WTC11 (cell line): ENCODE measurements around the gene GTF3C4. TPM values are rescaled to one million over a fixed set of nuclear protein-coding genes. Genes with fewer than 3 reads are reported as not detected.

Source experiments
- ATAC-seq: fragments of 200-7000 bp; cut with Tn5 transposase; 2 replicates; pipeline ENCODE4 v1.10.0; 2021; ENCODE audit warnings: mild to moderate bottlenecking, moderate library complexity
- CTCF ChIA-PET: fragments of 300-600 bp; sonication (Branson Sonifier 250); formaldehyde crosslinking; loops from one replicate; lab custom pipeline; 2021; ENCODE audit warnings: antibody characterized with exemption; lab: Charles Lee
- POLR2A ChIA-PET: fragments of 350-600 bp; sonication (Branson Sonifier 250); formaldehyde crosslinking; loops from one replicate; lab custom pipeline; 2021; ENCODE audit warnings: antibody characterized with exemption; lab: Charles Lee
- DNase-seq: peaks from one replicate; pipeline ENCODE4 v3.0.0; 2021; ENCODE audit warnings: low spot score
- H3K27ac Mint-ChIP-seq: 2 replicates; pipeline ENCODE4 v1.8.0; 2021; ENCODE audit warnings: mixed read lengths
- H3K27me3 Mint-ChIP-seq: 2 replicates; pipeline ENCODE4 v1.8.0; 2021; ENCODE audit warnings: low read depth, mild to moderate bottlenecking, moderate library complexity, mixed read lengths
- H3K36me3 Mint-ChIP-seq: 2 replicates; pipeline ENCODE4 v1.8.0; 2021; ENCODE audit warnings: mixed read lengths
- H3K4me1 Mint-ChIP-seq: 2 replicates; pipeline ENCODE4 v1.8.0; 2022; ENCODE audit warnings: mixed read lengths
- H3K4me3 Mint-ChIP-seq: 2 replicates; pipeline ENCODE4 v1.8.0; 2021; ENCODE audit warnings: mild to moderate bottlenecking, moderate library complexity, mixed read lengths
- H3K9me3 Mint-ChIP-seq: 2 replicates; pipeline ENCODE4 v1.8.0; 2021; ENCODE audit warnings: mixed read lengths
- CBFB ChIP-seq: sonication (generic); formaldehyde crosslinking; IDR thresholded peaks from 2 replicates; pipeline ENCODE4 v1.8.1; 2022; ENCODE audit warnings: mild to moderate bottlenecking, low read depth, missing genetic modification reagents
- CDX4 ChIP-seq: fragments of 250-450 bp; sonication (Bioruptor Pico); IDR thresholded peaks from 2 replicates; pipeline ENCODE4 v1.9.0; 2021; ENCODE audit warnings: moderate library complexity, mild to moderate bottlenecking, inconsistent platforms, borderline replicate concordance
- CTCF ChIP-seq: fragments of 200-600 bp; IDR thresholded peaks from 2 replicates; pipeline ENCODE4 v1.8.0; 2022; ENCODE audit warnings: antibody characterized with exemption
- E2F4 ChIP-seq: sonication (generic); formaldehyde crosslinking; IDR thresholded peaks from 2 replicates; pipeline ENCODE4 v1.8.1; 2022; ENCODE audit warnings: low read depth, mild to moderate bottlenecking, moderate library complexity, missing genetic modification reagents, borderline replicate concordance
- ELF4 ChIP-seq: sonication (generic); formaldehyde crosslinking; IDR thresholded peaks from 2 replicates; pipeline ENCODE4 v1.8.1; 2022; ENCODE audit warnings: low read depth, mild to moderate bottlenecking, moderate library complexity, missing genetic modification reagents
- ESRRA ChIP-seq: sonication (generic); formaldehyde crosslinking; IDR thresholded peaks from 2 replicates; pipeline ENCODE4 v1.8.1; 2022; ENCODE audit warnings: mild to moderate bottlenecking, missing genetic modification reagents, borderline replicate concordance
- FOXK1 ChIP-seq: sonication (generic); formaldehyde crosslinking; IDR thresholded peaks from 2 replicates; pipeline ENCODE4 v1.8.0; 2022; ENCODE audit warnings: mild to moderate bottlenecking, moderate library complexity, missing genetic modification reagents
- GABPB1 ChIP-seq: sonication (generic); formaldehyde crosslinking; IDR thresholded peaks from 2 replicates; pipeline ENCODE4 v1.8.1; 2023; ENCODE audit warnings: mild to moderate bottlenecking, missing genetic modification reagents
- GRHL2 ChIP-seq: fragments of 250-450 bp; sonication (Bioruptor Pico); IDR thresholded peaks from 2 replicates; pipeline ENCODE4 v1.8.0; 2022; ENCODE audit warnings: mild to moderate bottlenecking, moderate library complexity; ENCODE audit not compliant: insufficient replicate concordance, severe bottlenecking
- GTF2I ChIP-seq: fragments of 250-450 bp; sonication (Bioruptor Pico); conservative IDR thresholded peaks from 2 replicates; pipeline ENCODE4 v1.4.0; 2021; ENCODE audit warnings: mild to moderate bottlenecking
- HMGA2 ChIP-seq: fragments of 250-450 bp; sonication (Bioruptor Pico); IDR thresholded peaks from 2 replicates; pipeline ENCODE4 v1.4.0; 2021; ENCODE audit warnings: mild to moderate bottlenecking, moderate library complexity
- JUN ChIP-seq: sonication (generic); formaldehyde crosslinking; IDR thresholded peaks from 2 replicates; pipeline ENCODE4 v1.8.0; 2023; ENCODE audit warnings: mild to moderate bottlenecking, missing genetic modification reagents
- MAX ChIP-seq: sonication (generic); formaldehyde crosslinking; IDR thresholded peaks from 2 replicates; pipeline ENCODE4 v1.8.0; 2022; ENCODE audit warnings: mild to moderate bottlenecking, missing genetic modification reagents
- NR1H2 ChIP-seq: sonication (generic); formaldehyde crosslinking; IDR thresholded peaks from 2 replicates; pipeline ENCODE4 v1.9.0; 2021; ENCODE audit warnings: mild to moderate bottlenecking, moderate library complexity, missing genetic modification reagents
- NR2C2 ChIP-seq: sonication (generic); formaldehyde crosslinking; IDR thresholded peaks from 2 replicates; pipeline ENCODE4 v1.8.0; 2022; ENCODE audit warnings: mild to moderate bottlenecking, missing genetic modification reagents
- NR3C1 ChIP-seq: sonication (generic); formaldehyde crosslinking; conservative IDR thresholded peaks from 2 replicates; pipeline ENCODE4 v1.8.1; 2023; ENCODE audit warnings: low read depth, mild to moderate bottlenecking, missing genetic modification reagents
- PRRX2 ChIP-seq: fragments of 250-450 bp; sonication (Bioruptor Pico); IDR thresholded peaks from 2 replicates; pipeline ENCODE4 v1.8.0; 2021; ENCODE audit warnings: mild to moderate bottlenecking
- SOX15 ChIP-seq: fragments of 250-450 bp; sonication (Bioruptor Pico); IDR thresholded peaks from 2 replicates; pipeline ENCODE4 v1.9.0; 2021; ENCODE audit warnings: mild to moderate bottlenecking
- SP1 ChIP-seq: sonication (generic); formaldehyde crosslinking; conservative IDR thresholded peaks from 2 replicates; pipeline ENCODE4 v1.8.1; 2022; ENCODE audit warnings: missing genetic modification reagents
- USF1 ChIP-seq: sonication (generic); formaldehyde crosslinking; IDR thresholded peaks from 2 replicates; pipeline ENCODE4 v1.8.0; 2022; ENCODE audit warnings: mild to moderate bottlenecking, missing genetic modification reagents
- ZNF121 ChIP-seq: sonication (generic); formaldehyde crosslinking; IDR thresholded peaks from 2 replicates; pipeline ENCODE4 v1.8.0; 2023; ENCODE audit warnings: missing genetic modification reagents
- ZNF232 ChIP-seq: sonication (generic); formaldehyde crosslinking; IDR thresholded peaks from 2 replicates; pipeline ENCODE4 v1.8.0; 2022; ENCODE audit warnings: mild to moderate bottlenecking, missing genetic modification reagents
- ZNF263 ChIP-seq: sonication (generic); formaldehyde crosslinking; IDR thresholded peaks from 2 replicates; pipeline ENCODE4 v1.8.1; 2022; ENCODE audit warnings: low read depth, mild to moderate bottlenecking, moderate library complexity, missing genetic modification reagents
- ZNF281 ChIP-seq: sonication (generic); formaldehyde crosslinking; IDR thresholded peaks from 2 replicates; pipeline ENCODE4 v1.8.0; 2023; ENCODE audit warnings: mild to moderate bottlenecking, missing genetic modification reagents
- ZNF423 ChIP-seq: fragments of 250-450 bp; sonication (Bioruptor Pico); IDR thresholded peaks from 2 replicates; pipeline ENCODE4 v2.1.2; 2022; ENCODE audit warnings: mild to moderate bottlenecking, moderate library complexity
- total RNA-seq: library from RNA; stranded (reverse); gene quantifications from 3 replicates; pipeline ENCODE4 v1.2.3, GENCODE V29; 2021

GTF3C4 gene
- total RNA-seq, 1 experiment from 2014 or later = 31.6 TPM

- TF ChIP-seq ZNF423 (CRISPR knock-in tag) (no peak), ZNF232 (CRISPR knock-in tag) (no peak), ZNF281 (CRISPR knock-in tag) (no peak)
Observed at GRCh38 chr9:132740526-132741309, 70.5 kb downstream of the GTF3C4 start (continued).

- Mint-ChIP-seq H3K36me3 (no peaks in the 10 kb centered on the region), H3K27ac (no peak overlapping the region), H3K27me3 (peaks cover 63% of the 10 kb centered on the region), H3K4me1 (peaks cover 41% of the 10 kb centered on the region), H3K9me3 (no peaks in the 10 kb centered on the region), H3K4me3 (no peak overlapping the region)
- ChIA-PET CTCF (interaction anchor here (1.7 kb wide), 1 partner anchor 26 kb away, joined by 8 read pairs; no protein-coding TSS in a partner anchor), POLR2A (no interaction called here)
- ATAC-seq (peak; percentile 50), DNase-seq (peak; percentile 44)
- no peak for TF ChIP-seq ZNF121 (CRISPR knock-in tag)
- TF ChIP-seq PRRX2 (CRISPR knock-in tag) = no peak
- no peak for TF ChIP-seq ZNF263 (CRISPR knock-in tag)
- no peak for TF ChIP-seq GABPB1 (CRISPR knock-in tag)
- TF ChIP-seq SP1 (CRISPR knock-in tag) = no peak
- no peak for TF ChIP-seq E2F4 (CRISPR knock-in tag)
- TF ChIP-seq FOXK1 (CRISPR knock-in tag) = no peak
- TF ChIP-seq GRHL2 (CRISPR knock-in tag) = no peak
- no peak for TF ChIP-seq CBFB (CRISPR knock-in tag)
- TF ChIP-seq CDX4 (CRISPR knock-in tag) = no peak
- TF ChIP-seq CTCF = no peak
- TF ChIP-seq HMGA2 (CRISPR knock-in tag) = no peak
- TF ChIP-seq ELF4 (CRISPR knock-in tag) = no peak
Observed at GRCh38 chr9:132742821-132743311, 72.6 kb downstream of the GTF3C4 start.

- H3K27me3 Mint-ChIP-seq = peaks cover 63% of the 10 kb centered on the region
- ATAC-seq (no peak), DNase-seq (no peak)
- H3K4me1 Mint-ChIP-seq = peaks cover 41% of the 10 kb centered on the region
- H3K27ac Mint-ChIP-seq = no peak overlapping the region
- no peaks in the 10 kb centered on the region for H3K36me3 Mint-ChIP-seq
- H3K9me3 Mint-ChIP-seq = no peaks in the 10 kb centered on the region
- CTCF ChIA-PET = interaction anchor here (0.6 to 2.6 kb wide), 5 partner anchors 25 to 68 kb away, joined by 3 to 14 read pairs (median 3); no protein-coding TSS in a partner anchor
- peak overlapping the region; percentile 44 for H3K4me3 Mint-ChIP-seq
- POLR2A ChIA-PET = no interaction called here
- TF ChIP-seq JUN (CRISPR knock-in tag) (no peak), NR2C2 (CRISPR knock-in tag) (no peak), ESRRA (no peak), GTF2I (CRISPR knock-in tag) (no peak), ZNF232 (CRISPR knock-in tag) (no peak), MAX (CRISPR knock-in tag) (no peak), SOX15 (CRISPR knock-in tag) (no peak), NR3C1 (CRISPR knock-in tag) (no peak), USF1 (CRISPR knock-in tag) (no peak), NR1H2 (CRISPR knock-in tag) (no peak), ZNF121 (CRISPR knock-in tag) (no peak)
Observed at GRCh38 chr9:132743931-132744479, 73.7 kb downstream of the GTF3C4 start.
